B cell (primary cell): ENCODE data around the gene CDH2.

ENCODE experiments used
- CTCF ChIP-seq: fragments of 200-600 bp; IDR thresholded peaks from one replicate; pipeline ENCODE4 v1.8.0; 2022; ENCODE audit warnings: antibody characterized with exemption, mild to moderate bottlenecking
- EZH2 ChIP-seq: IDR thresholded peaks from 2 replicates; pipeline ENCODE4 v1.6.1; 2012; ENCODE audit warnings: borderline replicate concordance, low read depth, mild to moderate bottlenecking, moderate library complexity, low read length; ENCODE audit not compliant: insufficient read depth, poor library complexity, severe bottlenecking

- no peak for TF ChIP-seq EZH2
- TF ChIP-seq CTCF = no peak
Measured at GRCh38 chr18:28159055-28159454, 17.9 kb downstream of the CDH2 start.
